ENCODE measurements around the gene ZFAND2B. TPM values are rescaled to one million over a fixed set of nuclear protein-coding genes. Genes with fewer than 3 reads are reported as not detected.

Gene ZFAND2B
- total RNA-seq, 1 donor from 2014 or later: 49.5 TPM

GRCh38 chr2:219183151-219183772 lies 23.3 kb upstream of the ZFAND2B start:
- H3K27me3 Mint-ChIP-seq (ENCODE audit: unreplicated experiment): peaks cover 17% of the 10 kb centered on the region
- peak overlapping the region; percentile 83 for H3K4me3 Mint-ChIP-seq (ENCODE audit: unreplicated experiment)
- peak overlapping the region; percentile 99 for H3K27ac Mint-ChIP-seq (ENCODE audit: unreplicated experiment)
- no peak for TF ChIP-seq CTCF (IDR thresholded peaks at IDR 0.05; ENCODE audit: partially characterized antibody, unreplicated experiment)
- DNase-seq: no peak
- H3K4me1 Mint-ChIP-seq (ENCODE audit: low read depth, unreplicated experiment): peaks cover 29% of the 10 kb centered on the region
- no peaks in the 10 kb centered on the region for H3K36me3 Mint-ChIP-seq (ENCODE audit: unreplicated experiment)
- H3K9me3 Mint-ChIP-seq (ENCODE audit: unreplicated experiment): peaks cover 18% of the 10 kb centered on the region

- H3K9me3 Mint-ChIP-seq (ENCODE audit: unreplicated experiment): peaks cover 14% of the 10 kb centered on the region
- peaks cover 25% of the 10 kb centered on the region for H3K4me1 Mint-ChIP-seq (ENCODE audit: low read depth, unreplicated experiment)
Observed at GRCh38 chr2:219184121-219184520, 22.5 kb upstream of the ZFAND2B start.

GRCh38 chr2:219186754-219187456 lies 19.7 kb upstream of the ZFAND2B start:
- Mint-ChIP-seq H3K4me3 (ENCODE audit: unreplicated experiment) (no peak overlapping the region), H3K9me3 (ENCODE audit: unreplicated experiment) (peaks cover 10% of the 10 kb centered on the region), H3K4me1 (ENCODE audit: low read depth, unreplicated experiment) (peaks cover 23% of the 10 kb centered on the region), H3K27ac (ENCODE audit: unreplicated experiment) (peak overlapping the region; percentile 48), H3K27me3 (ENCODE audit: unreplicated experiment) (peaks cover 10% of the 10 kb centered on the region), H3K36me3 (ENCODE audit: unreplicated experiment) (no peaks in the 10 kb centered on the region)
- no peak for DNase-seq
- TF ChIP-seq CTCF (IDR thresholded peaks at IDR 0.05; ENCODE audit: partially characterized antibody, unreplicated experiment): no peak

More at GRCh38 chr2:219184121-219184520, 22.5 kb upstream of the ZFAND2B start:
- Mint-ChIP-seq H3K27ac (ENCODE audit: unreplicated experiment) (peak overlapping the region; percentile 99), H3K36me3 (ENCODE audit: unreplicated experiment) (no peaks in the 10 kb centered on the region), H3K27me3 (ENCODE audit: unreplicated experiment) (peaks cover 12% of the 10 kb centered on the region), H3K4me3 (ENCODE audit: unreplicated experiment) (peak overlapping the region; percentile 83)
- no peak for TF ChIP-seq CTCF (IDR thresholded peaks at IDR 0.05; ENCODE audit: partially characterized antibody, unreplicated experiment)
- no peak for DNase-seq

- Mint-ChIP-seq H3K4me1 (ENCODE audit: low read depth, unreplicated experiment) (peaks cover 5% of the 10 kb centered on the region), H3K36me3 (ENCODE audit: unreplicated experiment) (no peaks in the 10 kb centered on the region), H3K9me3 (ENCODE audit: unreplicated experiment) (peaks cover 5% of the 10 kb centered on the region), H3K27me3 (ENCODE audit: unreplicated experiment) (no peaks in the 10 kb centered on the region), H3K27ac (ENCODE audit: unreplicated experiment) (no peak overlapping the region), H3K4me3 (ENCODE audit: unreplicated experiment) (no peak overlapping the region)
- DNase-seq: no peak
- no peak for TF ChIP-seq CTCF (IDR thresholded peaks at IDR 0.05; ENCODE audit: partially characterized antibody, unreplicated experiment)
Observed at GRCh38 chr2:219197388-219197787, 9.2 kb upstream of the ZFAND2B start.

GRCh38 chr2:219198974-219199373 lies 7.6 kb upstream of the ZFAND2B start:
- Mint-ChIP-seq H3K27me3 (ENCODE audit: unreplicated experiment) (no peaks in the 10 kb centered on the region), H3K4me1 (ENCODE audit: low read depth, unreplicated experiment) (peaks cover 5% of the 10 kb centered on the region), H3K36me3 (ENCODE audit: unreplicated experiment) (no peaks in the 10 kb centered on the region), H3K9me3 (ENCODE audit: unreplicated experiment) (peaks cover 5% of the 10 kb centered on the region), H3K4me3 (ENCODE audit: unreplicated experiment) (no peak overlapping the region), H3K27ac (ENCODE audit: unreplicated experiment) (peak overlapping the region; percentile 1)
- DNase-seq: no peak
- no peak for TF ChIP-seq CTCF (IDR thresholded peaks at IDR 0.05; ENCODE audit: partially characterized antibody, unreplicated experiment)

Measured in glutamatergic neuron (in vitro differentiated cells).